NCI-H526 (cell line): Measurements from ENCODE around the gene SLC24A4.

Experiments
- DNase-seq, 2 experiments: peaks; one replicate each; lab custom pipeline; 2025; lab: John Stamatoyannopoulos, UW

SLC24A4 gene

DNA sequence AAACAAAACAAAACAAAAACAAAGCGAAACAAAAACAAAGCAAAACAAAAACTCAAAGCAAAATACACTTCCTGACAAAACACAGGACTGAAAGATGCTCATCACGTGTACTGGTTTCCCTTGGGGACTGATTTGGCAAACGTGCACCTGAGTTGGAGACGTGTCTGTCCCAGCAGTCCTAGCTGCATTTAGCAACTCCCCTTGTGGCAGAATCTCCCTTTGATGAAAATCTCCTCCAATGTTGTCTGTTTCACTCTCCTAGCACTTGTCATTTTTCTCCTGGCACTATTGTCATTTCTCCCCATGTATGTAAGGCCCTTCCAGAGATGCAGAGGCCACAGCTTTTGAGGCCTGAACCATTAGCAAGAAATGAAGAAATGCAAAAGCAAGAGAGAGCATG lies 6.8 kb upstream of the SLC24A4 start:
- no peak for DNase-seq

DNA sequence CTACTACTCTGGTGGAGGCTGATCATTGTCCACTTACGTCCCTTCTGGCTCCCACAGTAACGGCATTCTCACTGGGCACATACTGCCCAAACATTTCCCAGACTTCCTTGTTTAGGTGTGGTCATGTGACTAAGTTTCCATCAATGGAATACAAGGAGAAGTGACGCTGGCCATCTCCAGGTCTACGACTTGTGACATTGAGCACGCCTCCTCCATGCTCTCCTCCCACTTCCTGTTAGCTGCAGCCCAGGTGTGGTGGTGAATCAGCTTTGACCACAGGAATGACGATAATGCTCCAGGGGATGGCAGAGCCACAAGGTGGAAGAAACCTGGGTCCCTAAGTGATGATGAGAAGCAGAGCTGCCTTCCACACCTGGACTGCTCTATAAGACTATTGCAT lies 6.0 kb upstream of the SLC24A4 start:
- DNase-seq = no peak

DNA sequence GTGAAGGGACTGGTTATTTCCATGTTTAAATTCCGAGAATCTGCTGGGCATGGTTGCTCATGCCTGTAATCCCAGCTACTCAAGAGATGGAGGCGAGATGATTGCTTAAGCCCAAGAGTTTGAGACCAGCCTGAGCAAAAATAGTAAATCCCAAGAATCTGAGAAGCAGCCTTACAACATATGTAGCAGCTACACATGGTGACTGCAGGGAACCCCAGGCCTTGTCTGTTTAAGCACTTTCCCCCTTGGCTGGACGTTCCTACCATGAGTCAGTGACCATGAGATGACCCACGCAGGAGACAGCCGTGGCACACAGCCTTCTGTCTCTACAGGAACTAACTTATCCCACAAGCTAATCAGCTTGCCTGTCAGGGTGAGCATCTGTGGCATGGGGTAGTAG lies 5.5 kb upstream of the SLC24A4 start:
- no peak for DNase-seq

DNA sequence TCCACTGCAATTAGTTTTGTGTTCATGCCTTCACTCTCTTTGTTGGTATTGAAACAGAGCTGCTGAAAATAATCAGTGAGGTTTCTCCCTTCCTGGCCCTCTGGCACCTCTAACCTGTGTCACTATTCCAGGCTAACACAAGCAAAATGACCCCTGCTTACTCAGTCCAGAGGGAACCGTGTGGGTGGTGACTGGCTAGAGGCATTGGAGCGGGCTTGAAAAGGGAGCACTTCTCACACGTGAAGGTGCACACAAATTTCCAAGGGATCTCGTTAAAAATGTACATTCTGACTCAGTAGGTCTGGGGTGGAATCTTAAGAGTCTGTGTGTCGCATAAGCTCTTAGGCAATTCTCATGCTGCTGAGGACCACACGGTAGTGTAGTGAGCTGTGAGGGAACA lies 1.3 kb upstream of the SLC24A4 start:
- DNase-seq = no peak

DNA sequence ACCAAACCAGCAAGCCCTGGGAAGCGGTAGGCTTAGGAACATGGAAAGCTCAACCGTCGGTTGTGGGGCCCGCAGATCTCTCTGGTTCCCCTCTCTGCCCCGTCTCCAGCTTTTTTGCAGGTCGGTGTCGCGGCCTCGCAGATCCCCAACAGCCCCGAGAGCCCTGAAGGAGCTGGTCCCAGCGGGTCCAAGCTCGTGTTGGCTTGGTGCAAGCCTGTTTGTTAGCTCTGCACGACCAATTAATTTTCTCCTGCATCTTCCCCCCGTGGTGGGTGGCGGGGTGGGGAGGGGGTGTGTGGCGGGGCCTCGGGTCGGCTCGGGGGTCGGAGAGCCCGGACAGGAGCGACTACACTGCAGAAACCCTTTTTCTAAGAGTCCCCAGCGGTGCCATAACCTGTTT lies 449 bp upstream of the SLC24A4 start:
- DNase-seq = no peak

DNA sequence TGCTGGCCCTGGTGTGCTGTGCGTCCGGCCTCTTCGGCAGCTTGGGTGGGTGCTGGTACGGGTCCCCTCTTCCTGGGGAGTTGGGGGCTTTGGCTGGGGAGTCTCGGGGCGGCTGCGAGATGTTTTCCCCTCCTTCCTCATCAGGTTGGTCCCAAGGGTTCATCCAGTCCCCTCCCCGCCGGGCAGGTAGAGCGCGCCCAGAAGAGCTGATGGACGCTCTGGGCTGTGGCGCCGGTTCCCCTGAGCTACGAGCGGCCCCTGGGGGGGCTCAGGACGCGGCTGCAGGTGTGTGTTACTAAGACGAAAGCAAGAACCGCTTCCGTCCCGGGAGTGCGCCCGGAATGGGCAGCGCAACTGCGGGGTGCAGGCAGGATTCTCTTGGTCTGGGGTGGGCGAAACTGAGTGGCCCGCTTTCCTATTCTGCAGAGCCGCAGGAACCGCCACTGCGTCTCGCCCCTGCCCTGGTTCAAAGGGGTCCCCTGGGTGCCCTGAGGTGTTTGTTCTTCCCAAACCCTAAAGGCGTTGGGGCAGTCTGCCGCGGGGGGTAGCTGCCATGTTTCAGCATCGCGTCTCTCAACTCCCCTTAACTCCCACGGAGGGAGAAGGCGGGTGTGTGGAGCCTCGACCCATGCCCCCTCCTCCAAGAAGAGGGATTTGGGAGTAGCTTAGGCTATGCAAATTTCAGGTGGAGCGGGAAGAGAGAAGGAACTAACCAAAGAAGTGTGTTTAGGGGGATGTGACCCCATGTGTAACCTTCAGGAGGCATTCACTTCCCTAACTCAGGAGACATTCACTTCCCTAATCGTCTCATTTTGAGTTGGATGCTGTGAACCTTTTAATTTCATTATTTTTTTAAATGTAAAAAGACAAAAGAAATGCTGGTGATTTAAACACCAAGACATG lies 1.2 kb downstream of the SLC24A4 start:
- DNase-seq = no peak

DNA sequence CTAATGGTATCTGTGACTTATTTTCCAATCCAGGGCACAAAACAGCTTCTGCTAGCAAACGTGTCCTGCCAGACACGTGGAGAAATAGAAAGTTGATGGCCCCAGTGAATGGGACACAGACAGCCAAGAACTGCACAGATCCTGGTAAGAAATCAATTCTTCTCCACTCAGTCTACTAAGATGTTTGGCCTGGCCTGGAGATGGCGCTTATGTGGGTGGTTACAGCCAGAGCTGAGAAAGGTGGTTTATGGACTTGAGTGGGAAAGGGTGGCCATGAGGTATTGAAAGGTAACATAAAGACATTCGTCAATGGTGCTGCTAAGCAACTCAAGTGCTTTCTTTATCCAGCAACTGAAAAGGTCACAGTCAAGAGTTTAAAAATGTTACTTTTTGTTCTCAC lies 2.9 kb downstream of the SLC24A4 start:
- DNase-seq = no peak

DNA sequence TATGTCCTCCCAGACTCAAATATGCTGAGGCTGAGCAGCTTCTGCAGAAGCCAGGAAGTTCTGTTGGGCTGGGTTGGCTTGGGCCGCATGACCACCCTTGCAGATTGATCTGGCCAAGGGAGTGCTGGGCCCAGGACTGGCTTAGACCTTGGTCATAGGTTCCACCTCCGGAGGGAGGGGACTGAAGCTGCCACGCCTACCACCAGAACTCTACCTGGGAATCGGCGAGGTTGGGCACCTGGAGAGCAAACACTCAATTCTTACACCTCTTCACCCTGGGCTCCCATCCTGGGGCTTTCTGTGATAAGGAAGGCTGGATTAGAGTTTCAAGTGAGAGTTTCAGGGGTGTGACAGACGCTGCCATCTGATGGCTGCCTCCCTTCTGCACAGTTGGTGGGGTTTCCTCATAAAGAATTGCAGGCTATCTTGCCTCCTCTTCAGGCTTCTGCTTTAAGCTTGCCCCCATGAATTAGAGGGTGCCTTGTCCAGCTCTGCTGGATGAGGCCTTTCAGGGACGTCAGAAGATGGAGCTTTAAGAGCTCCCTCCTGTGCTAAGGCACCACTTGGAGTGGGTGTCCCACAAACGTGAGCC lies 5.8 kb downstream of the SLC24A4 start:
- DNase-seq = no peak

DNA sequence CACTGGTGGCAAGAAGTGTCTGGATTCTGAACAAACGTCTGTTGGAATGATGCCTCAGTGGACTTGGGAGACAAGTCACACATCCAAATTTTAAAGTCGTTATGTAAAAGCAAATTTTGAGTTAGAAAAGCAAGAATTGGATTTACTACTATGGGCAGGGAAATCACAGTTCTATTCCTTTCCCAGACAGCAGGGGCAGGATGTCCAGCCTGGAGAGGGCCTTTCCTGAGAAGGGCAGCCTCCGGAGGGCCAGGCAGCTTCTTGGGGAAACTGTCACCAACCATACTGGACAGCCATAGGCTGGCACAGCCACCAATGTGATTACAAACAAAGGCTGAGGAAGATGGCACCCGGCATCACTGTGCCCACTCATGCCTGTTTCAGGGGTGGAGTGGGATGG lies 11.1 kb downstream of the SLC24A4 start:
- DNase-seq = no peak

DNA sequence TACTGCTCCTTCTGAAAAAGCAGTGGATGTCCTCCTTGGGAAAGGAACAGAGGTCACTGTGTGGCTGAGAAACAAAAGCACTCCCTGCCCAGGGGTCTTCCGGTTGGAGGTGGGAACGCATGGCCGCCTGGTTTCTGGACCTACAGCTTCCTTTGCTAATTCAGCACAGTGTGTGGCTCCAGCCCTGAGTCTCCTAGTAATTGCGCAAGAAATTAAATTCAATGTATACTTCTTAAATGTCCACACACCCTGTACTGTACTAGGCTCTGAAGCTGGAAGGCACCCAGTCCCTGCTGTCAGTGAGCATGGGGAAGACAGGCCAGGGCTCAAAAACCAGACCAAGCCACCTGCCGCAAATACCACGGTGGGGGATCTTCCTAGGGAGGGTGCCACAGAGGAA lies 13.4 kb downstream of the SLC24A4 start:
- DNase-seq = no peak

DNA sequence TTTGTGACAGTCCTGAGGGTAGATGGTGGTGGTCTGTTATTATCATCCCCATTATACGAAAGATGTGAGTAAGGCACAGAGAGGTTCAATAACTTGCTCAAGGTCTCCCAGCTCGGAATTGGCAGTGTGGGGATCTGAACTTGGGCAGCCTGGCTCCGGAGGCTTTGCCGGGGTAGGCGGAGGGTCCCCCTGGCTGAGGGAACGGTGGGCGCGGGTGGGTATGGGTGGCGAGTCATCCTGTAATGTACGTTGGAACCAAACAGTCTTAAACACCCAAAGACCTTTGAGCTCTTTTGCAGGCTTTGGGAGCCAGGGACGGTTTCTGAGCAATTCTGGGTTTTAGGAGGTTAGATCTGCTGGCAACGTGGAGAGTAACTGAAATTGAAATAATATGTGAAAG lies 16.5 kb downstream of the SLC24A4 start:
- DNase-seq = no peak

DNA sequence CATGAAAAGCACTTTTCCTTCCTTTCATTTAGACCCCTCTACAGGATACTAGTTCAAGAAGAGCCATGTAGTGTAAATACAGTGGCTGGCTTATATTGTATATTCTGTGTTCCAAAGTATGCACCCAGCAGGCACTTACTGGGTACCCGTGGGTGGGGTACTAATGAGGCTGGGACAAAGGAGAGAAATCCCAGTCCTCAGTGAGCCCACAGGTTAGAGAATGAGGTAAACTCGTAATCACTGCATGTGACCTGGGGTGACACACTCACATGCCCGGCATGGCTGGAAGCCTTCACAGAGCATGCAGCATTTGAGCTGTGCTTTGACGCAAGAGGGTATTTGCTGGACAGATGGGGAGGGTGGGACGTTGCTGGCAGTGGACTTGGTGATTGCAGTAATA lies 17.1 kb downstream of the SLC24A4 start:
- DNase-seq = no peak

DNA sequence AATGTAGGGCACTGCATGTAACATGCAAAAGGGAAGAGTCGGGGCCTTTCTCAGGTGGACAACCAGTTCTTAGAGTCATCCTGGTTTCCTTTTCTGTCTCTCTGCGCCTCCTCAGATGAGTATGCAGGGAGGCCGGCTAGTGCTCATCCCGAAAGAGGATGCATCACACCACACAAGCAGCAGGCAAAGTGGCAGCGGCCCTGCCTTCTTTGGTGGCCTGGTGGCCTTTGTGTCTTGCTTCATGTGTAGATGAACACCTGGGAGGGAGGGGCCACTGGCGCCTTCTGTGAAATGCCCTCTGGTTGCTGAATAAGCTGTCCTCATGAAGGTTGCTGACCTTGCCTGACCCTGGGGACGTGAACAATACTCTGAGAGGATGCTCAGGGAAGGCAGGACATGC lies 18.0 kb downstream of the SLC24A4 start:
- no peak for DNase-seq

DNA sequence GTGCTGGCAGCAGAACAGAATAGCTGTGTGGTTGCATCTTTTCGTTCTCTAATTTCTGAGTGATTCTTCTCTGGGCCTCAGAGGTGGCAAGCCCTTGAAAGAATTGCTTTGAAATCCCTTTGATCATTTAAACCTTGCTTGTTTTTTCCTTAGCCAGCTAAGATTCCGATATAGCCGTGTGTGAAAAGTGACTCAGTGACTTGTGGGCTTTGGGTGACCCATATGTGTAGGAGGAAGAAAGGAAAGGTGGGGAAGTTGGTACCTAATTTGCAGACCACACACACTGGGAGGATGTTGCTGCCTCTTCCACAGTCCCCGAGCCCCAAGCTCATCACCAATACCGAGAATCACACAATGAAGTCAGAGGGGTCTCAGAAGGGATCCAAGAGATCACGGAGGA lies 18.8 kb downstream of the SLC24A4 start:
- DNase-seq = no peak

DNA sequence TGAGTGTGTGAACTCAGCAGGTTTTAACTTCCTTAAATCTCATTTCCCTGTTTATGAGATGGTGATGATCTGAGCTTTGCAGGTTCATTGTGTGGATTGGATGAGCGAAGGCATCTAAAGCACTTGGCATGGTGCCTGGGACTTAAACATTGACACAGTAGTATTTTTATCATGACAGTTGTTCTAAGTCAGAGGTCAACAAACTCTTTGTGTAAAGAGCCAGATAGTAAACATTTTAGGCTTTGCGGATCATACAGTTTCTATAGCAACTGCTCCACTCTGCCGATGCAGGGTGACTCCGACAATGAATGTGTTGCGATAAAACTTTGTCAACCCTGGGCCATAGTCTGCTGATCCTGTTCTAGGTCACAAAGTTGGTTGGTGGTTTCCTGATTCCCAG lies 25.2 kb downstream of the SLC24A4 start:
- peak; percentile 15 to 20 for DNase-seq

DNA sequence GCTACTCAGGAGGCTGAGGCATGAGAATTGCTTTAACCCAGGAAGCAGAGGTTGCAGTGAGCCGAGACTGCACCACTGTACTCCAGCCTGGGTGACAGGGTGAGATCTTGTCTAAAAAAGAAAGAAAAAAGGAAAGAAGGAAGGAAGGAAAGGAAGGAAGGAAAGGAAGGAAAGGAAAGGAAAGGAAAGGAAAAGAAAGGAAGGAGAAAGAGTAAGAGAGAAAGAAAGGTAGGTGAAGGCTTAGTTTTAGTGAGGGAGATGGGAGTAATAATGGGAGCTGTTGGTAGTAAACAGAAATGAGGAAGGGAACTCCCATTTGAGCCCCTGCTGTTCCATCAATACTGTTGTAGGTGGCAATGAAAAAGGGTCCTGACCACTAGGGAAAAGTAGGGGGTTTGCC lies 28.8 kb downstream of the SLC24A4 start:
- DNase-seq = no peak

DNA sequence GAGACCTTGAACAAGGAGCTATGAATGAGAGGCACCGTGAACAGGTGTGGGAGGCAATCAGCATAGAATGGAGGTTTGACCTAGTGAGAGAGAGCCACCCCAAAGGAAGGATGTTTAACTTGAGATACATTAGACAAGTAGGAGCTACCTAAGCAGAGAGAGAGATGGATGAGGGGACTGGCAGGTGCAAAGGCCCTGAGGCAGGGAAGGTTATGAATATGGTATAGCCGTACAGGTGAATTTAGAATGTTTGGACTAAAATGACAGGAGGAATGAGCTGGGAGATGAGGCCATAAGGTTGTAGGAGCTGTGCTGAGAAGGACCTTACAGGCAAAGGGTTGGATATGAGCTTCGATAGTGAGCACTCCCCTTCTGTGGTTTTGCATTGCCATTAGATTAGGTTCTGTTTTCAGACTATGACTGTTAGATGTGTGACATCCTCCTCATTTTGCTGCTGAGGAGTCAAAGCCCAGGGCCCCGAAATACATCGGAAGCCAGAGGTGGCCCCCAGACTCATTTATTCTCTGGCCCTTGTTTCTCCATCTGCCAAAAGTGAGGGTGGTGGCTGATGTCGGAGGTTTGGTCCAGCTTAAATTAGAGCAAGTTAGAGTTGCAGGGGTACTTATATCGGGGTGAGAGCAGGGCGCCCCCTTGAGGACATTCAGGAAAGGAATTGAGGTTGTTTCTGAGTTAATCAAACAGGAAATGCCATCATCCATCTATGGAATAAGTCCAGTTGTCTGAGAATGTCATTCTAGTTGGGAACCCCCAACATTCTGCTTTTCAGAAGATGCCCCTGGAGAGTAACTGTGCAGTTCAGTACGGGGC lies 29.4 kb downstream of the SLC24A4 start:
- DNase-seq = peak in 1 of 2 experiments; percentile 30

DNA sequence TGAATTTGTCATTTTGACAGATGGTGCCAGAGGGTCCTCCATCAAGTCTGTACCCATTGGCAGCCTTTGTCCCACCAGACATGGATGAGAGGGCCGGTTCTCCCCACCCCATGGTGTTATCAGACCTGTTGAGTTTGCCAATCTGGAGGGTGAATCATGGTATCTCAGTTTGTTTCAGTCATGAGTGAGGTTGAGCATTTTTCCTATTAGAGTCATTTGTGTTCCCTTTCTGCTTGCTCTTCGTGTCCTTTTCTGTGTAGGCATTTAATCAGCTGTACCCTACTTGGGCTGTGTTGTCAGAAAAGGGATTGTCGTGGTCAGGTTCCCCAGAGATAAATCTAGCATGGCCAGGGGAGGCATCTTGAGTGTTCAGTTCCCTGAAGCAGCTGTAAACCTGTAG lies 30.5 kb downstream of the SLC24A4 start:
- DNase-seq = no peak

DNA sequence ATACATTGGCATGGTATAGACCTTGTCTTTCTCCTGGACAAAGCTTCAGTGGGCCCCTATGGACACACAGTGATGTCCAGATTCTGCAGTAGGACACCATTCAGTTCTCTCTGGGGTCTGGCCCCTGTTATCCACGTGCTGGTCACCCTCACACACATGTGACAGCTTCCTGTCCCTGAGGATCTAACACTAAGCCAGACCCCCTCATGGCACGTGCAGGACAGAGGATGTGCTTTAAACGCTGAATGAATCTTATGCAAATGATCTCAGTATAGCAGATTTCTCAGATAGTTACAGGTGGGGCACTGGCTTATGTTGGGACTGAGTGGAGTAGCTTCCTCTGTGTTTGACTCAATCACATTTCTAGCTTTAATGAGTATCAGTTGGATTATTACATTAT lies 33.7 kb downstream of the SLC24A4 start:
- DNase-seq = peak in 1 of 2 experiments; percentile 13

DNA sequence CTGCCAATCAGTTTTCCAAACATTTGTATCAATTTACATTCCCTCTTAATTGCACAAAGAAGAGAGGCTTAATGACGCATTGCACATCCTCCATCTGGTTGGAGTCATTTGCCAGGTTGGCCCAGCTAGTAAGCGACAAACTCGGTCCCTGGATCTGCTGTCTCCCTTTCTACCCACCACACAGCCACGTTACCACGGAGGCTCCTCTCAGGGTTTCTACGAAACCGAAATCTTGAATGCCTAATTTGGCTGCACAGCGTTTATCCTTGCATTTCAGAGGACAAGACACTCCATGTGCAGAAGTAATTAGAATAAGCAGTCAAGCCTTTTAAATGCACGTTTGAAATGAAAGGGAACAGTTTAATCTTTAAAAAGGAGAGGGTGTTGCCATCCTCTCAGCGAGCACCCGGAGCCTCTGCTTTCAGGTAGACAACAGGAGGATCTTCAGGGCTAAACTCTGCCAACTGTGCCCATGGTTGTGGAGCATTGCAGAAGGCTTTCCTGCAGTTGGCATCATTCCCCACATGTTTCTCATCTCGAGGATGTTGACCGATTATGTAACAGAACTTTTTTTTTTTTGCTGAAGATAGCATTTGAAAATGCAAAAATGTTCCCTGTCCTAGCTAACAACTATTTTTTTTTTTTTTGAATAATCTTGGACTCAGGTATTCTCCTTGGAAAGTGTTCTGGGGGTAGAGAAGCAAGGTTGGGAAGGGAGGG lies 37.8 kb downstream of the SLC24A4 start:
- DNase-seq = no peak

DNA sequence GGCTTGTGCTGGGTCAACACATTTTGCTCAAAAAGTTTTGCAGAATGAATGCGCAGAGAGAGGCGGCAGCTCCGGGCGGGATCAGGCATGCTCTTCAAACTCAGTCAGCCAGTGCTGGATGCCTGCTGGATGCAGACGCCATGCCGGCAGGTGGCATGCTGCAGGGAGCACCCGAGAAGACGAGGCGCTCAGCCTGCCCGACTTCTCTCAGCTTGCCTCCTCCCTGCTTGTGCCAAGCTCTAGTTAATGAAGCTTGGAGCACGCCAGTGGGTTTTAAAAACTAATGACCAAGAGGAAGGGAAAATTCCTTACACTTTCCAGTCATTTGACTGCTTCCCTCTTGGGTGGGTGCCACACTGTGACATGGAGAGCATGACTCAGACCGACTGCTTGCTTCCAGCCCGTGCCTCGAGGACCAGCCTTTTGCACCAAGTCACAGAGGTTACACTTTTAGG lies 39.8 kb downstream of the SLC24A4 start:
- DNase-seq = peak in 1 of 2 experiments; percentile 50

DNA sequence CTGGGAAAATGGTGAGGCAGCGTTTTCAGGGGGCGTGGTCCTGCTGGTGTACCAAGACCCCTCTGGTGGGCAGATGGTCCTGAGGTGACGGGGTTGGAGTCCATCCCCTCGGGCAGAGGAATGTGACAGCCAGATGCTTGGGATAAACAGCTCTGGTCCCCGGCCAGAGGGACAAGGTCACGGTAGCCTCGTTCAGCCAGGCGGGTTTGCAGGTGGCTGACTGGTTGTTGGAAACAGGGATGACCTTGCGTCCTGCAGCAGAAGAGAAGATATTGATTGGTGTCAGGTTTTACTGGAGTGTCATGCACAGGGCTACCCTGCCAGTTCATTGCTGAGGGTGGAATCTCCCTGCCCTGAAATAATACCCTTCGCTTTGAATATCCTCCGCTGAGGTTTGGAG lies 43.3 kb downstream of the SLC24A4 start:
- DNase-seq = no peak
